Ascending aorta (tissue), 2 donors: ENCODE measurements around the gene PCDHGA5. TPM values are rescaled to one million over a fixed set of nuclear protein-coding genes. Genes with fewer than 3 reads are reported as not detected.
A peak's percentile ranks its signal among the peaks of the same experiment; 100 is the strongest.

ENCODE experiments used
- DNase-seq, 2 donors: peaks; one replicate each; pipeline ENCODE4 v3.0.0-alpha.2; 2019; ENCODE audit warnings: low spot score in 2 of 2
- H3K27ac ChIP-seq, 2 donors: fragments of 200-600 bp; sonication (generic); one replicate each; pipeline ENCODE4 v1.5.1; 2016 to 2017; ENCODE audit warnings: mild to moderate bottlenecking in 1 of 2
- H3K27me3 ChIP-seq: fragments of 200-600 bp; sonication (generic); one replicate; pipeline ENCODE4 v1.5.1; 2017
- H3K36me3 ChIP-seq, 2 donors: fragments of 200-600 bp; sonication (generic); one replicate each; pipeline ENCODE4 v1.5.1; 2016
- H3K4me1 ChIP-seq, 2 donors: fragments of 200-600 bp; sonication (generic); one replicate each; pipeline ENCODE4 v1.5.1; 2016 to 2017; ENCODE audit warnings: mild to moderate bottlenecking in 1 of 2
- H3K4me3 ChIP-seq, 2 donors: fragments of 200-600 bp; sonication (generic); one replicate each; pipeline ENCODE4 v1.5.1; 2016 to 2017; ENCODE audit warnings: mild to moderate bottlenecking in 1 of 2
- H3K9me3 ChIP-seq, 2 donors: fragments of 200-600 bp; sonication (generic); one replicate each; pipeline ENCODE4 v1.5.1; 2016
- intact Hi-C: fragments of 100-400 bp; cut with DNase I; formaldehyde crosslinking; loops from one replicate; pipeline ENCODE4 v1.15.1; 2023
- total RNA-seq: library from RNA; depleted of rRNA; stranded (reverse); fragments of >200 nt; gene quantifications from one replicate; pipeline ENCODE4 v1.1.0, GENCODE V29; 2016
- TF ChIP-seq, protein P1 (sequence below), 3 experiments: fragments of 200-600 bp in 2 of 3; fragments of 450-650 bp in 1 of 3; sonication (generic) in 2 of 3; IDR thresholded peaks; one replicate each; pipeline ENCODE4 v1.5.1; 2016 to 2019; ENCODE audit warnings: antibody characterized with exemption in 3 of 3, mild to moderate bottlenecking in 1 of 3, moderate library complexity in 1 of 3

The PCDHGA5 gene
- total RNA-seq, 1 donor from 2014 or later: 4.5 TPM

DNA sequence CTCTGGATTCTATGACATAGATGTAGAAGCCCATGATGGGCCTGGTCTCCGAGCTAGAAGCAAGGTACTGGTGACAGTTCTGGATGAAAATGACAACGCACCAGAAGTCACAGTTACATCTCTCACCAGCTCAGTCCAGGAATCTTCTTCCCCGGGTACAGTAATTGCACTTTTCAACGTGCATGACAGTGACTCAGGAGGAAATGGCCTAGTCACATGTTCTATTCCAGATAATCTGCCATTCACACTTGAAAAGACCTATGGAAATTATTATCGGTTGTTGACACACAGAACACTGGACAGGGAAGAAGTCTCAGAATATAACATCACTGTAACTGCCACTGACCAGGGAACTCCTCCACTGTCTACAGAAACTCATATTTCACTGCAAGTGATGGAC lies 7.8 kb upstream of the PCDHGA5 start:
- H3K4me3 ChIP-seq: no peak overlapping the region
- intact Hi-C loops: no loop called here
- peaks cover 81 to 99% of the 10 kb centered on the region in 2 donors for H3K9me3 ChIP-seq
- no peak overlapping the region for H3K27ac ChIP-seq
- no peaks in the 10 kb centered on the region for H3K27me3 ChIP-seq
- TF ChIP-seq, protein P1, sequence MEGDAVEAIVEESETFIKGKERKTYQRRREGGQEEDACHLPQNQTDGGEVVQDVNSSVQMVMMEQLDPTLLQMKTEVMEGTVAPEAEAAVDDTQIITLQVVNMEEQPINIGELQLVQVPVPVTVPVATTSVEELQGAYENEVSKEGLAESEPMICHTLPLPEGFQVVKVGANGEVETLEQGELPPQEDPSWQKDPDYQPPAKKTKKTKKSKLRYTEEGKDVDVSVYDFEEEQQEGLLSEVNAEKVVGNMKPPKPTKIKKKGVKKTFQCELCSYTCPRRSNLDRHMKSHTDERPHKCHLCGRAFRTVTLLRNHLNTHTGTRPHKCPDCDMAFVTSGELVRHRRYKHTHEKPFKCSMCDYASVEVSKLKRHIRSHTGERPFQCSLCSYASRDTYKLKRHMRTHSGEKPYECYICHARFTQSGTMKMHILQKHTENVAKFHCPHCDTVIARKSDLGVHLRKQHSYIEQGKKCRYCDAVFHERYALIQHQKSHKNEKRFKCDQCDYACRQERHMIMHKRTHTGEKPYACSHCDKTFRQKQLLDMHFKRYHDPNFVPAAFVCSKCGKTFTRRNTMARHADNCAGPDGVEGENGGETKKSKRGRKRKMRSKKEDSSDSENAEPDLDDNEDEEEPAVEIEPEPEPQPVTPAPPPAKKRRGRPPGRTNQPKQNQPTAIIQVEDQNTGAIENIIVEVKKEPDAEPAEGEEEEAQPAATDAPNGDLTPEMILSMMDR (IDR thresholded peaks at IDR 0.05): no peak
- DNase-seq: no peak
- H3K4me1 ChIP-seq: no peaks in the 10 kb centered on the region
- H3K36me3 ChIP-seq: peaks cover 0 to 4% of the 10 kb centered on the region in 2 donors

GRCh38 chr5:141356950-141357349 lies 7.0 kb upstream of the PCDHGA5 start:
- intact Hi-C loops: no loop called here

GRCh38 chr5:141359790-141360426 lies 4.1 kb upstream of the PCDHGA5 start, which contains the start of gene PCDHGB2:
Gene PCDHGB2, plus strand, starts transcription at chr5:141359994. Its CDS starts 142 bp downstream, at chr5:141360136.
- peaks cover 96 to 97% of the 10 kb centered on the region in 2 donors for H3K9me3 ChIP-seq
- H3K4me3 ChIP-seq: peak within 1 kb of the TSS; percentile 18 to 25
- no peak within 1 kb of the TSS for H3K27ac ChIP-seq
- no peaks in the 10 kb centered on the region for H3K27me3 ChIP-seq
- intact Hi-C loops: no loop called here
- DNase-seq: no peak
- no peaks in the 10 kb centered on the region for H3K4me1 ChIP-seq
- TF ChIP-seq, protein P1 (IDR thresholded peaks at IDR 0.05): peak in 1 of 3 experiments; percentile 22
- peaks cover 0 to 3% of the 10 kb centered on the region in 2 donors for H3K36me3 ChIP-seq

More at GRCh38 chr5:141356950-141357349, 7.0 kb upstream of the PCDHGA5 start:
- peaks cover 82 to 97% of the 10 kb centered on the region in 2 donors for H3K9me3 ChIP-seq
- TF ChIP-seq, protein P1 (IDR thresholded peaks at IDR 0.05): no peak
- no peak for DNase-seq
- peaks cover 0 to 4% of the 10 kb centered on the region in 2 donors for H3K36me3 ChIP-seq
- H3K4me1 ChIP-seq: no peaks in the 10 kb centered on the region
- no peak overlapping the region for H3K4me3 ChIP-seq
- no peak overlapping the region for H3K27ac ChIP-seq
- H3K27me3 ChIP-seq: no peaks in the 10 kb centered on the region

DNA sequence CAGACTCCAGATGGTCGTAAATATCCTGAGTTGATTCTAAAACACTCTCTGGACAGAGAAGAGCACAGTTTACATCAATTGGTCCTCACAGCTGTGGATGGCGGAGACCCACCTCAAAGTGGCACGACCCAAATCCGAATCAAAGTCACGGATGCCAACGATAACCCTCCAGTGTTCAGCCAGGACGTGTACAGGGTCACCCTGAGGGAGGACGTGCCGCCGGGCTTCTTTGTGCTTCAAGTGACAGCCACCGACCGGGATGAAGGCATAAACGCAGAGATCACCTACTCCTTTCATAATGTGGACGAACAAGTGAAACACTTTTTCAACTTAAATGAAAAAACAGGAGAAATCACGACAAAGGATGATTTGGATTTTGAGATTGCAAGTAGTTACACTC lies 3.3 kb upstream of the PCDHGA5 start:
- H3K27me3 ChIP-seq: no peaks in the 10 kb centered on the region
- H3K27ac ChIP-seq: no peak overlapping the region
- no peaks in the 10 kb centered on the region for H3K36me3 ChIP-seq
- H3K9me3 ChIP-seq: peaks cover 96 to 97% of the 10 kb centered on the region in 2 donors
- H3K4me1 ChIP-seq: no peaks in the 10 kb centered on the region
- intact Hi-C loops: no loop called here
- peak overlapping the region in 1 of 2 donors; percentile 25 for H3K4me3 ChIP-seq
- TF ChIP-seq, protein P1 (IDR thresholded peaks at IDR 0.05): no peak
- no peak for DNase-seq

DNA sequence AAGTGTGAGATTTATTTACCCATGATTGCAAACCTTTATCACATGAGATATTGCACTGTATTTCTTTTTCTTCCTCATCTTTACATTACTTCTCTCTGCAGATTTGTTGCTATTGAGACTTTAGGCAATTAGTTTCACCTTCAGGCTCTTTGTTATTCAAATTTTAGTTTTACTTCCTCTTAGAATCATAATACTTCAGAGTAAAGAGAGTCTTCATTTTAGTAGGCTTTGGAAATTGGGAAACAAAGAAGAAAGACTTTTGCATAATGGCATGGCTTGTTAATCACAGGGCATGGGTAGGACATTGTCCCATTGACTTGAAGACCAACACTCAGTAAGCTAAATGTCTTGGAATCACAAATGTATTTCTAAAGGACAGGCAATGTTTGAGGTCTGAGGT lies 1.2 kb upstream of the PCDHGA5 start:
- TF ChIP-seq, protein P1 (IDR thresholded peaks at IDR 0.05): no peak
- DNase-seq: no peak
- Histone ChIP-seq H3K4me1 (no peaks in the 10 kb centered on the region), H3K27me3 (no peaks in the 10 kb centered on the region), H3K36me3 (no peaks in the 10 kb centered on the region), H3K9me3 (peaks cover 97 to 98% of the 10 kb centered on the region in 2 donors), H3K4me3 (no peak overlapping the region), H3K27ac (no peak overlapping the region)
- intact Hi-C loops: no loop called here
